ENCODE results near the gene RERE. TPM values are rescaled to one million over a fixed set of nuclear protein-coding genes. Genes with fewer than 3 reads are reported as not detected.

RERE gene
- total RNA-seq, 2 experiments from 2014 or later: 45.8 to 57.1 TPM

DNA sequence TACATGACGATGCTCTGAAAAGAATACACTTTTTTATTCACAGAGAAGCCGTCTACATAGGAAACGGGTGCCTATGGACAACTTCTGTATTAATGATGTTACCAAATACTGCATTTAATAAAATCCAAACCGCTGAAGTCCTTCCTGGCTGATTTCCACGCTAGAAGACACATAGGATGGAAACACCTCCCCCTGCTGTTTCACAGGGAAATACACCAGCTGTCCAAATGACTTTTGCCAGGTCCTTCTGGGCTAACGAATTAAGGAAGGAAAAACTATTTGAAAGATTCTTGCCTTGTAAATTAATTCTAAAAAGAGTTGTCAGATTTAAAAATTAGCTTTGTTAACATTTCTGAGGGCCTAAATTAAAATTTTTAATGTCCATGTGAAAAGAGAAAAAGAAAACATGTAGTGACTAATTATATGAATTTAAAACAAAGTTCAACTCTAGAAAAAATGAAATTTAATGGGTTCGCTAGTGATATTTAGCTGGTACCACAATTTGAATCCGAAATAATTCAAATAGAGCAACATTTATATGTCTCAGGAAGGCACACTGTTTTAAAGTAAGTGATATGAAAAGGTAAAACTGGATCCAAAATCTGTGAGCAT lies 146.0 kb downstream of the RERE start:
- H3K27ac Mint-ChIP-seq: no peak overlapping the region
- ATAC-seq (no peak), DNase-seq (peak; percentile 18)
- ChIA-PET POLR2A (interaction anchor here (1.3 kb wide), 1 partner anchor 107 kb away, joined by 4 read pairs; no protein-coding TSS in a partner anchor), CTCF (interaction anchor here (0.7 to 6.4 kb wide), 34 partner anchors 8 to 656 kb away, joined by 3 to 67 read pairs (median 4); no protein-coding TSS in a partner anchor)
- no peaks in the 10 kb centered on the region for H3K36me3 Mint-ChIP-seq (ENCODE audit: low read depth)
- peaks cover 44% of the 10 kb centered on the region for H3K4me1 Mint-ChIP-seq (ENCODE audit: low read depth)
- no peaks in the 10 kb centered on the region for H3K27me3 Mint-ChIP-seq
- no peaks in the 10 kb centered on the region for H3K9me3 Mint-ChIP-seq
- H3K4me3 Mint-ChIP-seq: no peak overlapping the region
- TF ChIP-seq, protein P1, sequence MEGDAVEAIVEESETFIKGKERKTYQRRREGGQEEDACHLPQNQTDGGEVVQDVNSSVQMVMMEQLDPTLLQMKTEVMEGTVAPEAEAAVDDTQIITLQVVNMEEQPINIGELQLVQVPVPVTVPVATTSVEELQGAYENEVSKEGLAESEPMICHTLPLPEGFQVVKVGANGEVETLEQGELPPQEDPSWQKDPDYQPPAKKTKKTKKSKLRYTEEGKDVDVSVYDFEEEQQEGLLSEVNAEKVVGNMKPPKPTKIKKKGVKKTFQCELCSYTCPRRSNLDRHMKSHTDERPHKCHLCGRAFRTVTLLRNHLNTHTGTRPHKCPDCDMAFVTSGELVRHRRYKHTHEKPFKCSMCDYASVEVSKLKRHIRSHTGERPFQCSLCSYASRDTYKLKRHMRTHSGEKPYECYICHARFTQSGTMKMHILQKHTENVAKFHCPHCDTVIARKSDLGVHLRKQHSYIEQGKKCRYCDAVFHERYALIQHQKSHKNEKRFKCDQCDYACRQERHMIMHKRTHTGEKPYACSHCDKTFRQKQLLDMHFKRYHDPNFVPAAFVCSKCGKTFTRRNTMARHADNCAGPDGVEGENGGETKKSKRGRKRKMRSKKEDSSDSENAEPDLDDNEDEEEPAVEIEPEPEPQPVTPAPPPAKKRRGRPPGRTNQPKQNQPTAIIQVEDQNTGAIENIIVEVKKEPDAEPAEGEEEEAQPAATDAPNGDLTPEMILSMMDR (IDR thresholded peaks at IDR 0.05): peak; percentile 81
- intact Hi-C loops (cut with micrococcal nuclease): no loop called here

DNA sequence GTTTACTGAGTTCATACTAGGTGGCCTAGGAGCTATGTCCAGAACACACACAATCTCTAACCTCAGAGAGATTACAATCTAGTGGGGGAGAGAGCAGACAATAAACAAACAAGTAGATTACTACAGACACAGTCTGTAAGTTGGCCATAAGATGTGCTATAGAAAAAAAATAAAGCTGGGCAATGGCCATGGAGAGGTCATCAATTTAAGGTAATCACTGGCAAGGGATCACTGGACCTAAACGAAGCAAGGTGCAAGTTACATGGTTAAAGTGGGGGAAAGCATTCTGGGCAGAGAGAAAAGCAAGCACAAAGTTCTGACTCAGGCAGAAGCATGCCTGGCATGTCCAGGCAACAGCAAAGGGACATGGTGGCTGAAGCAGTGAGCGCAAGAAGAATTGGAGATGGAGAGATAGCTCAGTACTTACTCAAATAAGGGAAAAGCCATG lies 147.0 kb downstream of the RERE start:
- no peak overlapping the region for H3K27ac Mint-ChIP-seq
- intact Hi-C loops (cut with micrococcal nuclease): no loop called here
- H3K27me3 Mint-ChIP-seq: no peaks in the 10 kb centered on the region
- peaks cover 41% of the 10 kb centered on the region for H3K4me1 Mint-ChIP-seq (ENCODE audit: low read depth)
- ChIA-PET POLR2A (interaction anchor here (0.6 to 1.1 kb wide), 2 partner anchors 9 to 17 kb away, joined by 3 read pairs; no protein-coding TSS in a partner anchor), CTCF (interaction anchor here (1.1 to 6.4 kb wide), 13 partner anchors 8 to 178 kb away, joined by 3 to 67 read pairs (median 6); no protein-coding TSS in a partner anchor)
- no peaks in the 10 kb centered on the region for H3K36me3 Mint-ChIP-seq (ENCODE audit: low read depth)
- no peak for ATAC-seq
- no peak for DNase-seq
- H3K9me3 Mint-ChIP-seq: no peaks in the 10 kb centered on the region
- no peak overlapping the region for H3K4me3 Mint-ChIP-seq
- TF ChIP-seq, protein P1 (IDR thresholded peaks at IDR 0.05): no peak

DNA sequence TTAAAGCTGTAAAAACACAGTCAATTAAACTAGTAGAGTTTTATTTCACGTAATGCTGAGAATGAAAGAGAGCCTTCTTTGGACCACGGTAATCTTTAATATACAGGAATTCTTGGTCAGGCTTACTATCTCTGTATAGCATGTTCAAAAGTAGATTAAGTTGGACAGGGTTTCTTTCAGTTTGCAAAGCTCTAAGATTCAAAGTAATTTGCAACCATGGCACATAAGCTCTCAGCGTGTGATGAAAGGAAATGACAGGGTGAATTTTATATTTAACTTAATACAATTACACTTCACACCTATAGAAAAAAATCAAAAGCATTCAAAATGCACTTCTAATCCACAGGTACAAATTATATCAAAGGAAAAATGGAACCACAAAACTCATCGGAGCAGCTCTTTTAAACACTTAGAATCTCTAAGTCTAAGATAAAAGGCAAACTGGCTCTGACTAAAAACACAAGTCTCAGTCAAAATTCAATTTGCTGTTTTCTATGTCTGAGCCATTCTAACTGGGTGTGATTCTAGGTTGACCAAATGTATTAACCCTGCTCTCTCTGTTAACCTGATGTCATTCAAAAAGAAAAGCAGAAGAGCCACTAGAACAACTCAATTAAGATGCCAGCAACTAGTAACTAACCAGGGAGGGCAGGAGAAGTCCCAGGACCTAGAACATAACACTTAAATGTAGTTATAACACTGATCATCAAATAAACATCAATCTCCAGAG lies 147.7 kb downstream of the RERE start:
- CTCF ChIA-PET: interaction anchor here (0.7 to 6.4 kb wide), 7 partner anchors 10 to 179 kb away, joined by 3 to 67 read pairs (median 6); no protein-coding TSS in a partner anchor
- ATAC-seq: peak; percentile 71
- Mint-ChIP-seq H3K36me3 (ENCODE audit: low read depth) (no peaks in the 10 kb centered on the region), H3K27me3 (no peaks in the 10 kb centered on the region), H3K4me1 (ENCODE audit: low read depth) (peaks cover 36% of the 10 kb centered on the region), H3K4me3 (no peak overlapping the region), H3K9me3 (no peaks in the 10 kb centered on the region), H3K27ac (no peak overlapping the region)
- DNase-seq: no peak
- POLR2A ChIA-PET: interaction anchor here (0.6 to 1.1 kb wide), 3 partner anchors 8 to 65 kb away, joined by 3 read pairs; no protein-coding TSS in a partner anchor
- TF ChIP-seq, protein P1 (IDR thresholded peaks at IDR 0.05): no peak
- intact Hi-C loops (cut with micrococcal nuclease): loop anchor here (10.0 kb wide), 1 partner anchor 105 kb away; no protein-coding TSS in a partner anchor

DNA sequence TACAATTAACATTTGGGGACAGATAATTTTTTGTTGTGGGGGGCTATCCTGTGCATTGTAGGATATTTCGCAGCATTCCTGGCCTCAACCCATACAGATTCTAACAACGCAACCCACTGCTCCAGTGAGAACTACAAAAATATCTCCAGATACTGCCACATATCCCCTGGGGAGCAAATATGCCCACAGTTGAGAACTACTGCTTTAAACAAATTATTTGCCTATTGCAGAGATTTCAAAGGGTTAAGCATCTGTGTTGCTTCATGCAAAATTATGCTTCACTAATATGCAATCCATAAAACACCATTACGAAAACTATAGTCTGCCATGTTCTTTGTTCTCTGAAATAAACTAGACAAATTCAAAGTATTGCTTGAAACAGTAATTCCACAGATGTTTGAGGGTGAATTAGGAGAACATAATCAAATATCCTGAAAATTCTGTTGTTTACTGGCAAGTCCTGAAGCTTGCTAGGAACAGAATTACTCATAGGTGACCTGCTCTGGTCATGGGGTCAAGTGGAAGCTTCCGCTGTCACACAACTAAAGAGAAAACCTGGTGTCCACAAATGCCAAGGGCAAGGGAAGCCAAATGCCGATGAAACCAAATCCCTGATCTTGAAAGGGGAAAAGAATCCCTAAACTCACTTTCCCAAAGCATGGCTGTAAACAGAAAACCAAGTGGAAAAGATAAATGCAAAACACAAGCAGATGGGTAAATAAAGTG lies 149.4 kb downstream of the RERE start:
- Mint-ChIP-seq H3K27ac (no peak overlapping the region), H3K9me3 (no peaks in the 10 kb centered on the region), H3K36me3 (ENCODE audit: low read depth) (no peaks in the 10 kb centered on the region), H3K4me3 (no peak overlapping the region), H3K27me3 (no peaks in the 10 kb centered on the region), H3K4me1 (ENCODE audit: low read depth) (peaks cover 33% of the 10 kb centered on the region)
- intact Hi-C loops (cut with micrococcal nuclease): loop anchor here (10.0 kb wide), 1 partner anchor 103 kb away; no protein-coding TSS in a partner anchor
- POLR2A ChIA-PET: no interaction called here
- TF ChIP-seq, protein P1 (IDR thresholded peaks at IDR 0.05): no peak
- ATAC-seq (no peak), DNase-seq (no peak)
- CTCF ChIA-PET: interaction anchor here (1.4 kb wide), 1 partner anchor 16 kb away, joined by 4 read pairs; no protein-coding TSS in a partner anchor
